Stimulated activated CD4-positive, alpha-beta T cell treated with anti-CD3 and anti-CD28 coated beads, Interleukin-15, amount 100 ng/mL, for 24 hours (primary cell): ENCODE results near the gene ARF3.

ENCODE experiments used
- DNase-seq: peaks from one replicate; pipeline ENCODE4 v3.0.0-alpha.2; 2020

ARF3 gene

GRCh38 chr12:48957141-48958048 is at the start of gene ARF3:
Gene ARF3 (minus strand): TSS chr12:48957487. CDS start chr12:48941095, 16,392 bp downstream.
- DNase-seq: peak; percentile 96

GRCh38 chr12:49000346-49000745 is 43.1 kb upstream of the ARF3 start:
- DNase-seq: no peak

- DNase-seq: peak; percentile 70
Observed at GRCh38 chr12:48999371-49000131, 42.3 kb upstream of the ARF3 start, which contains the start of gene DDN. Gene DDN (minus strand): TSS chr12:48999375. CDS start chr12:48999287, 88 bp downstream.

GRCh38 chr12:48998497-48999353 is 41.4 kb upstream of the ARF3 start:
- DNase-seq: peak; percentile 49

GRCh38 chr12:48997719-48998496 is 40.6 kb upstream of the ARF3 start:
- peak; percentile 50 for DNase-seq

GRCh38 chr12:48996794-48997718 is 39.8 kb upstream of the ARF3 start:
- peak; percentile 82 for DNase-seq

GRCh38 chr12:48995086-48995879 is 38.0 kb upstream of the ARF3 start:
- peak; percentile 70 for DNase-seq

GRCh38 chr12:48994224-48995085 is 37.2 kb upstream of the ARF3 start:
- no peak for DNase-seq

GRCh38 chr12:48993787-48994186 is 36.5 kb upstream of the ARF3 start:
- DNase-seq: no peak

- DNase-seq: no peak
Observed at GRCh38 chr12:48991247-48992050, 34.2 kb upstream of the ARF3 start.

GRCh38 chr12:48990552-48990951 is 33.3 kb upstream of the ARF3 start:
- no peak for DNase-seq

- peak; percentile 81 for DNase-seq
Observed at GRCh38 chr12:48988030-48988649, 30.9 kb upstream of the ARF3 start.

GRCh38 chr12:48986720-48987291 is 29.5 kb upstream of the ARF3 start:
- no peak for DNase-seq

GRCh38 chr12:48985901-48986300 is 28.6 kb upstream of the ARF3 start:
- no peak for DNase-seq

- no peak for DNase-seq
Observed at GRCh38 chr12:48985475-48985897, 28.2 kb upstream of the ARF3 start.

GRCh38 chr12:48982397-48983080 is 25.3 kb upstream of the ARF3 start:
- no peak for DNase-seq

- DNase-seq: no peak
Observed at GRCh38 chr12:48981757-48982157, 24.5 kb upstream of the ARF3 start.
